ENCODE data around the gene C1orf87. TPM values are rescaled to one million over a fixed set of nuclear protein-coding genes. Genes with fewer than 3 reads are reported as not detected.

The C1orf87 gene
- total and polyA plus RNA-seq, 2 donors from 2014 or later: 0.38 to 0.45 TPM

GRCh38 chr1:59976194-59977074 is 97.1 kb downstream of the C1orf87 start:
- FAIRE-seq (no peak), DNase-seq (peak; percentile 68 to 76 (median 75))
- Histone ChIP-seq H3K4me1 (ENCODE audit: control insufficient read depth in 2 of 3, insufficient read depth in 2 of 3, low read depth in 1 of 3, low read length in 3 of 3) (no peaks in the 10 kb centered on the region), H3K36me3 (ENCODE audit: control insufficient read depth in 2 of 3, insufficient read depth in 3 of 3, low read length in 3 of 3) (no peaks in the 10 kb centered on the region), H3K4me3 (ENCODE audit: low read length in 3 of 3) (no peak overlapping the region), H3K9me3 (ENCODE audit: control insufficient read depth in 2 of 3, insufficient read depth in 1 of 3, low read length in 3 of 3) (no peaks in the 10 kb centered on the region), H3K27ac (ENCODE audit: low read depth in 2 of 2, low read length in 2 of 2) (no peak overlapping the region), H3K9ac (ENCODE audit: low read length in 3 of 3) (no peak overlapping the region), H3K27me3 (ENCODE audit: control insufficient read depth, insufficient read depth, low read length) (no peaks in the 10 kb centered on the region)
- intact Hi-C loops (cut with DNase I): no loop called here
- TF ChIP-seq CTCF (IDR thresholded peaks at IDR 0.05; ENCODE audit: borderline replicate concordance, extremely low read depth, insufficient read depth): peak; percentile 86

- Histone ChIP-seq H3K27ac (ENCODE audit: low read depth in 2 of 2, low read length in 2 of 2) (no peak overlapping the region), H3K36me3 (ENCODE audit: control insufficient read depth in 2 of 3, insufficient read depth in 3 of 3, low read length in 3 of 3) (no peaks in the 10 kb centered on the region), H3K4me3 (ENCODE audit: low read length in 3 of 3) (no peak overlapping the region), H3K9me3 (ENCODE audit: control insufficient read depth in 2 of 3, insufficient read depth in 1 of 3, low read length in 3 of 3) (no peaks in the 10 kb centered on the region), H3K27me3 (ENCODE audit: control insufficient read depth, insufficient read depth, low read length) (no peaks in the 10 kb centered on the region), H3K4me1 (ENCODE audit: control insufficient read depth in 2 of 3, insufficient read depth in 2 of 3, low read depth in 1 of 3, low read length in 3 of 3) (no peaks in the 10 kb centered on the region), H3K9ac (ENCODE audit: low read length in 3 of 3) (no peak overlapping the region)
- FAIRE-seq (no peak), DNase-seq (no peak)
- intact Hi-C loops (cut with DNase I): no loop called here
- no peak for TF ChIP-seq CTCF (IDR thresholded peaks at IDR 0.05; ENCODE audit: borderline replicate concordance, extremely low read depth, insufficient read depth)
Measured at GRCh38 chr1:59973719-59974118, 99.9 kb downstream of the C1orf87 start.

GRCh38 chr1:59972216-59972927 is 101.2 kb downstream of the C1orf87 start:
- DNase-seq: peak in 2 of 5 donors; percentile 22 to 24
- Histone ChIP-seq H3K27ac (ENCODE audit: low read depth in 2 of 2, low read length in 2 of 2) (no peak overlapping the region), H3K9ac (ENCODE audit: low read length in 3 of 3) (no peak overlapping the region), H3K36me3 (ENCODE audit: control insufficient read depth in 2 of 3, insufficient read depth in 3 of 3, low read length in 3 of 3) (no peaks in the 10 kb centered on the region), H3K4me3 (ENCODE audit: low read length in 3 of 3) (no peak overlapping the region), H3K4me1 (ENCODE audit: control insufficient read depth in 2 of 3, insufficient read depth in 2 of 3, low read depth in 1 of 3, low read length in 3 of 3) (no peaks in the 10 kb centered on the region), H3K9me3 (ENCODE audit: control insufficient read depth in 2 of 3, insufficient read depth in 1 of 3, low read length in 3 of 3) (no peaks in the 10 kb centered on the region), H3K27me3 (ENCODE audit: control insufficient read depth, insufficient read depth, low read length) (no peaks in the 10 kb centered on the region)
- intact Hi-C loops (cut with DNase I): no loop called here
- no peak for FAIRE-seq
- no peak for TF ChIP-seq CTCF (IDR thresholded peaks at IDR 0.05; ENCODE audit: borderline replicate concordance, extremely low read depth, insufficient read depth)
